Lower leg skin (tissue), 3 donors: Measurements from ENCODE around the gene DIO3.

ENCODE experiments used
- POLR2A ChIP-seq, 2 donors: fragments of 450-650 bp; IDR thresholded peaks; one replicate each; pipeline ENCODE4 v1.6.1; 2016 to 2017; ENCODE audit warnings: antibody characterized with exemption in 2 of 2, mild to moderate bottlenecking in 1 of 2, moderate library complexity in 1 of 2
- TF ChIP-seq, protein P1 (sequence below), 3 donors: fragments of 450-650 bp; IDR thresholded peaks; one replicate each; pipeline ENCODE4 v1.5.1; 2016; ENCODE audit warnings: antibody characterized with exemption in 3 of 3, mild to moderate bottlenecking in 3 of 3, moderate library complexity in 2 of 3

DNA sequence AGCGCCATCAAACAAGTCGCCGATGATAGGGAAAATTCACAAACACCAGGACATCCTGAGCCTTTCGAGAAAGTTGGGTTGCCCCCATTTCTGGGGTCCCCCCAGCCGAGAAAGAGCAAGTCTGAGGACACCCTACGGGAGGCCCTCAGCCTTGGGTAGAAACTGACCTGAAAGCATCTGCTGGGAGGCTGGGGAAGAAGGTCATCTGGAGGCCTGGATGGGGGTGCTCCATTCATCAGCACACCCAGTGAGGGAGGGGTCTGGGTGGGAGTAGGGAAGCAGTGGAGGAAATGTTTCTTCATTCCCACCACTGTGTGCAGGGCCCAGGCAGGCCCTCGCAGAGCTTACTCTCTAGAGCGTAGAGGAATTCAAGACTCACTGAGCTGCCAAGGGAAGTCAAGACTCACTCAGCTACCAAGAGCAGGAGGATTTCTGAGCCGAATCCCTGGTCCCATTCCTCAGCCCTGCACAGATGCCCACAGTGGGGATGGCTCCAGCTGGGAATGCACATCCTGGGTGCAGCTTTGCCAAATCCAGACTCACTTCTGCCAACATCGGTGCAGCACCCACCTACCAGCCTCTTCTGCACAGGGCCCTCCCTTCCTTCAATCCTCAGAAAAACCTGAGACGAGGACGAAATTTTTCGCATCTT lies 38.1 kb downstream of the DIO3 start:
- no peak for TF ChIP-seq POLR2A (IDR thresholded peaks at IDR 0.05)
- TF ChIP-seq, protein P1, sequence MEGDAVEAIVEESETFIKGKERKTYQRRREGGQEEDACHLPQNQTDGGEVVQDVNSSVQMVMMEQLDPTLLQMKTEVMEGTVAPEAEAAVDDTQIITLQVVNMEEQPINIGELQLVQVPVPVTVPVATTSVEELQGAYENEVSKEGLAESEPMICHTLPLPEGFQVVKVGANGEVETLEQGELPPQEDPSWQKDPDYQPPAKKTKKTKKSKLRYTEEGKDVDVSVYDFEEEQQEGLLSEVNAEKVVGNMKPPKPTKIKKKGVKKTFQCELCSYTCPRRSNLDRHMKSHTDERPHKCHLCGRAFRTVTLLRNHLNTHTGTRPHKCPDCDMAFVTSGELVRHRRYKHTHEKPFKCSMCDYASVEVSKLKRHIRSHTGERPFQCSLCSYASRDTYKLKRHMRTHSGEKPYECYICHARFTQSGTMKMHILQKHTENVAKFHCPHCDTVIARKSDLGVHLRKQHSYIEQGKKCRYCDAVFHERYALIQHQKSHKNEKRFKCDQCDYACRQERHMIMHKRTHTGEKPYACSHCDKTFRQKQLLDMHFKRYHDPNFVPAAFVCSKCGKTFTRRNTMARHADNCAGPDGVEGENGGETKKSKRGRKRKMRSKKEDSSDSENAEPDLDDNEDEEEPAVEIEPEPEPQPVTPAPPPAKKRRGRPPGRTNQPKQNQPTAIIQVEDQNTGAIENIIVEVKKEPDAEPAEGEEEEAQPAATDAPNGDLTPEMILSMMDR (IDR thresholded peaks at IDR 0.05) = no peak
